Stimulated activated CD4-positive, alpha-beta T cell treated with anti-CD3 and anti-CD28 coated beads, Interleukin-1b, Interleukin-23, amount 100 ng/mL, for 24 hours (primary cell): ENCODE data around the gene PTPRE.

Source experiments
- DNase-seq, 4 experiments: peaks; one replicate each; pipeline ENCODE4 v3.0.0-alpha.2; 2020; ENCODE audit warnings: low read depth in 4 of 4, low spot score in 1 of 4

The PTPRE gene

DNA sequence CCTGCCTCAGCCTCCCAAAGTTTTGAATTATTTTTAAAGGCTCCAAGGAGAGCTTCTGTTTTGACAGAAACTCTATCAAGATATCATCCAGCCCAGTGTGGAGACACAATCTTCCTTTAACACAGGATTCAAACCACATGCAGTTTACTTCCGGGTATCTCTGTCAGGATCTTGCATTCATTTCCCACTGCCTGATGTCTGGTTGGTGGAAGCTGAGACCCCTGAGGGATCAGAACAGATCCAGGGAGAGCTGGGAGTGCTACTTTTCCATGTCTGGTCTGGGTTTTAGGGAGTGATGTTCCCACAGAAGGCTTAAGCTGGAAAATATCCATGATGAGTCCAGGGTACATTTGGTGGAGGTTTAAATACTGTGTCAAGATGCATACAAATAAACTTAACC is 16.7 kb downstream of the PTPRE start:
- no peak for DNase-seq

DNA sequence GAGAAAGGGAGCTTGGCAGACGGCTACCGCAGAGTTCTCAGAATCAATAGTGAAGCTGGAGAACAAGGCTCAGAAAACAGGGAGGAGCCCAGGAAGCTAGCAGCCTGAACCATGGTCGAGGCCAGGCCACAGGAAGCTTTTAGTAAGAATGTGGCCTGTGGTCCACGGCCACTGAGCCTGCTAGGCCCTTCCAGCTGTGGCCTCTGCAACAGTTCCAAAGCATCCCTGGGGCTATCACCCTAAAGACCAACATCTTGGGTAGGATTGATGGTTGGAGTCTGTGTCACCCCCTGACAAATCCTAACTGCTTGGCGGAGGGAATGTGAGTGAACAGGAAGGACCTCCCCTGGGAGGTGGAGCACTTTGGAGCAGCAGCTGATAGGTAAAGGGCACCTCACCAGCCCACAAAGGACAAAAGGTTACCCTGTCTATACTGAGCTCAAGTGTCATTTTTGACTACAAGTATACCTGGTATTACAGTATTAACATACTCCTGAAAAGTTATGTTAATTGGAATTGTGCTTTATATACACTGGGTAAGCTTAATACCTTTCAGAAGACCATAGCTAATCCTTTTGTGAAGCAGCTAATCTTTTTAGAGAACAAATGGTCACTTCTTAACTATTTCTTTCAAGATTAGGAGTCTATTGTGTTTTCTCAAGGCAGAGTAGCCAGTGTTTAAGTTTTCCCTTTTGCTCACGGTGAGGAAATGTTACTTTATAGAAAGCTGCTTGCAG is 18.7 kb downstream of the PTPRE start:
- no peak for DNase-seq

DNA sequence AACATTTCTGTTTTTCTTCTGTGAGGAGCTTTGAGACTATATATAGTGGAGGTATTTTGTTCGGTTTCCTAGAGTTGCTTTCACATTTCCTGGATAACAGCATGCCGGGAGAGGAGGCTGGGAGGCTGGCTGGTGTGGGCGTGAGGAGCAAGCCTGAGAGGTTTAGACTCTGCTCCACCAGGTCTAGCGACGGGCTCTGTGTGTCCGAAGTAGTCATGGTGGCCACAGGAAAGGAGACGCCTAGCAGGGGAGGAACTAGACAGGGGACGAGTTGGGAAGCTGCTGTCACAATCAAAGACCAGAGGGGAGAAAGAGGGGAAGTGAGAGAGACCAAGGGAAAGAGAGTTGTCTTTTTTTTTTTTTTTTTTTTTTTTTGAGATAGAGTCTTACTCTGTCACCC is 19.6 kb downstream of the PTPRE start:
- no peak for DNase-seq

DNA sequence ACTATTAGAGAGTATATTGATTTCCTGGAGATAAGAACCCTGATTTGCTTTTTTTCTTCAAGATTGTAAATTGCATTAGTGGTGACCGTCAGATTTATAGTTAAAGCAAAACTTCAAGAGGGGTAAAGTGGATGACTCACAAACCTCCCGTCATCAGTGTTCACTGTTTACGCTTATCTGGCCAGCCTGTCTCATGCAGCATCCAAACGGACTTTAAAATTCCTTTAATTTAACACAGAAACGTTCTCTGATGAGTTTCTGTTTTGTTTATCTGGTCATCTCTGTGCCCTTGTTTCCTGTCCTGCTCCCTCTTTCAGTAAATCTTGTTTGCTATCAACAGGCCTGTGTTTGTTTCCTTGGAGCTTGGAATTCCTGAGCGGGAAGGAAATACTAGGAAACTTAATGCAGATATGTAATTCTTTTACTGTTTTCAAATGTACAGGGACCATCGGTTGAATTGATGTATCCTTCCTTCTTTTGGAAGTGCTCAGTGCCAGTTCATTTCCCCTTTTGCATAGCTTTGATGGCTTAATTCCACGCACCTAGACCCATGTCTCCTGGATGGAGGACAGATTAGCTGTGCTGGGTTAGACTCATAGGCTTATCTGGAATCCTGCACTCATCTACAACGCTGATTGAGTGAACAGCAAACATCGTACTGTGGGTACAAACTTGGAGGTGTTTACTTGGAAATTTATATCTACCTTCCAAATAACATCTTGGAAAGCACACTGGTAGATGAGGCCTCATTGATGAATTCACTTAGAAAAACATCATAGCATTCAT is 21.3 kb downstream of the PTPRE start:
- DNase-seq = no peak

DNA sequence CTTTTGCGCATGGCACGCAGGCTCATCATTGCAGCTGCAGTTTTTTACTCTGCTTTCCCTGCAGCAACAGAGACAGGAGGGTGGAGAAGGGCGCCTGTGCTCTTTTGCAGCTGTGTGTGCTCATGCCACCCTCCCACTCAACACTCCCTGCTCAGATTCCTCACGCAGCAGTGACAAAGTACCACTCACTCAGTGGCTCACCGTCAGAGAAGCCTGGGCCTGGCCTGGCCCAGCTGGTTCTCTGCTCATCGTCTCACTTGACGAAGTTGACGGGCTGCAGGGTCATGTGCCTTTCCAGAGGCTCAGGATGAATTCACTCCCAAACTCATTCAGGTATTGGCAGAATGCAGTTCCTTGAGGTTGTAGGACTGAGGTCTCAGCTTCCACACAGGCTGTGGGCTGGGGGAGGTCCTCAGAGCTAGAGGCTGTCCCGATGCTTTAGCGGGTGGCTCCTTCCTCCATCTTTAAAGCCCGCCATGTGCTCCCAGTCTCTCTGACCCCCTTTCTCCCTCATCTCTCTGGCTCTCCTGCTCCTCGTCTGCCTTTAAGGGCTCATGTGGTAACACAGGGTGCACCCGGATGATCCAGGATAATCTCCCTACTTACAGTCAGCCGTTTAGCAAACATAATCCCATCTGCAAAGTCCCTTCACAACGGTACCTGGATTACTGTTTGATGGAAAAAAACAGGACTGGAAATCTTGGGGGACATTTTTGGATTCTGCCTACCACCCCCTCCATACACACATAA is 25.8 kb downstream of the PTPRE start:
- no peak for DNase-seq

DNA sequence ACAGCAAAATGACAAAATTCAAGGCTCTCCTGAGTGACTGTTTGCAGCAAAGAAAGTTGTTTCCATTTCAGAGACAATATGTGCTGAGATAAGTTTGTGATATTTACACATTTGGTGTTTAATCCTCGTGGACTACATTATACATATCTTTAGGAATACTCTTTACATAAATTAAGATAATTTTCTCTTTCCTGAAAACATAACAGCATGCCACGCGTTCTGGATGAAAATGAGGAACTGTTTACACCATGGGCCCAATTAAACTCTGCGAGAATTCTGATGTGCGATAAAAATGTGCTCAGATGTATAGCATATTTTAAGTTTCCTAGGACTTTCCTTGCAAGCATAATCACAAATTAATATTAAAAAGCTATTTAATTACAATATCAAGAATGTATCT is 26.4 kb downstream of the PTPRE start:
- no peak for DNase-seq

DNA sequence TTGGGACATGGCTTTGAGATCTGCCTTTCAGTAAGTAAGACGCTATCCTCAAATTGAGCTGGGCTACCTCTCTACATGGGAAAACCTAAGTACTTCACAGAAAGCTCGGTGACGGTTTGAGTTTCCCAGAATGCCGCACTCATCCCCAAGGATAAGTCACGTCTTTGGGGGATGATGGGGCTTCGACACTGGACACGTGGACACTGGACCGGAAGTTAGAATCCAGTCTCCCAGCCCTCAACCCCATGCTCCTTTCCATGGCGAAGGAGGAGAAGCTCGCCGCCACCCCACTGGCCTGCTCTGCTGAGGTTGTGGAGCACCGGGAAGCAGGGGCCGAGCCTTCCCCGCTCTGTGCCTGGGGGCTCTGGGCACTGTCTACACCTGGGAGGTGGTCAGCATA is 27.5 kb downstream of the PTPRE start:
- DNase-seq = no peak

DNA sequence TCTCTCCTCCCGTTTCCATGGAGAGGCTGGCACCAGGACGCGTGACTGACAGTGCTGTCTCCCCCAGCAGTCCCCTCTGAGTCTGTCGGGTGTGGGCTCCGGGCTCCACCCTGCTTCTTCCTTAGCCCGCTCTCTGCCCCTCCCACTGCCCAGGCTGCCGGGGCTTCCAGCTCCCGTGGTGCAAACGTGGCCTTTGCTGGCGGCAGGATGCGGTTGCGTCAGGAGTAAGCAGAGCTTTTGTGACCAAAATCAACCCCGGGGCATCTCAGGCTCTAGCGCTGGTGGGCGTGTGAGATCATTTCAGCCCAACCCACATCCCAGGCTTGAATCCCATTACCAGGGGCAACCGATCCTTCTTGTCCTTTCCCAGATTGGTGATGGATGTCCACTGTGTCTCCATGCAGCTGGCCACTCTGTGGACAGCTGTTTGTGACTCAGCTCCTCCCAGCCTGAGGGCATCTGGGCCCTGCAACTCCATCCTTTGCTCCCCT is 28.2 kb downstream of the PTPRE start:
- no peak for DNase-seq

DNA sequence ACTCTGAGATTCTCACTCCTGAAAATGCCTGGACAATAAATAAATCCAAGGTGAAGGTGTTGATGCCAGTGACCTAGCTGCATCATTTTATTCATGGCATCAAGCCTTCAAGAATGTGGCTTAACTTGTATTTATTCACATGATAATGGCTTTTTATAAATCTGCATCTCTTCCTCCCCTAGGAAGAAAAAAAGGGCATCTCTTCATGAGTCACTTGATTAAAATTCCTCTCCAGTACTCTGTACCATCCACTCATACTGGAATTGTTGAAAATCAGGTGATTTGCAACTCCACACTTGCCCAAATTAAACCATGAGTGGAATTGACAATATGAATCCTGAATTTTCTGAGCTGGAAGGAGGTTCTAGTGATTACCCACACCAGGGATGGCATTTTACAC is 30.2 kb downstream of the PTPRE start:
- DNase-seq = no peak

DNA sequence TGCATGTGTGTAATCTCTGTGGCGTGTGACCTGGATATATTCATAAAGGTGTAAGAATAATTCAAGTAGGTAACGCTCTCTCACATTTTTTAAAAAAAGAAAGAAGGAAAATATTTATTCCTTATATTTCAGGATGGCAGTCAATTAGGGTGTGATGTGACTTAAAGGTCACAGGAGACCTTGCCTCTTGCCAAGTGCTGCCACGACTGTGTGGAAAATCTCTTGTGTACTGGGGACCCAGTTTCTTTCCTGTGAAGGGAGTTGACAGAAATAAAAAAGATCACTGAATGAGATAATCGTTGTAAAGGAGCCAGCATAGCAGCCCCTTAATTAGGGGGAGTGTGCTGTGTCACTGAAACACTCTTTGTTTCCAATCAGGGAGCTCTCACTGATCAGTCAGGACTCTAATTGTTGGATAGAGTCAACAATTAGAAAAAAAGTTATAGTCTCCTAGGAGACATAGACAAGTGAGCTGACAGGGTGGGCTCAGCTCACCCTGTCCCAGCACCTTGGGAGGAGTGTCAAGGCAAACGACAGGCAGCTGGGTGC is 31.1 kb downstream of the PTPRE start:
- DNase-seq = no peak

DNA sequence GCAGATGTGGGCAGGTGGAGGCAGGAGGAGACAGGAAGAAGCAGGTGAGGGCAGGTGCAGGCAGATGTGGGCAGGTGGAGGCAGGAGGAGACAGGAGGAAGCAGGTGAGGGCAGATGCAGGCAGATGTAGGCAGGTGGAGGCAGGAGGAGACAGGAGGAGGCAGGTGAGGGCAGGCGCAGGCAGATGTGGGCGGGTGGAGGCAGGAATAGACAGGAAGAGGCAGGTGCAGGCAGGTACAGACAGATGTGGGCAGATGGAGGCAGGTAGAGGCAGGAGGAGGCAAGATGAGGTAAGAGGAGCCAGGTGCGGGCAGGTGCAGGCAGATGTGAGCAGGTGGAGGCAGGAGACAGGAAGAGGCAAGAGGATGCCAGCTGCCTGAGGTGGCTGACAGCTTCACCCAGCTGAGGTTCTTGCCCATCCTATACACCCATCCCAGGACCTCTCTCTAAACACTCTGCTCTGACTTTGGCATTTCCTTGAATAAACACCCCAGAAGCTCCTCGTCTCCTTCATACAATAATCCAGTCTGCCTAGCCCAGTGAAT is 33.0 kb downstream of the PTPRE start:
- DNase-seq = no peak

DNA sequence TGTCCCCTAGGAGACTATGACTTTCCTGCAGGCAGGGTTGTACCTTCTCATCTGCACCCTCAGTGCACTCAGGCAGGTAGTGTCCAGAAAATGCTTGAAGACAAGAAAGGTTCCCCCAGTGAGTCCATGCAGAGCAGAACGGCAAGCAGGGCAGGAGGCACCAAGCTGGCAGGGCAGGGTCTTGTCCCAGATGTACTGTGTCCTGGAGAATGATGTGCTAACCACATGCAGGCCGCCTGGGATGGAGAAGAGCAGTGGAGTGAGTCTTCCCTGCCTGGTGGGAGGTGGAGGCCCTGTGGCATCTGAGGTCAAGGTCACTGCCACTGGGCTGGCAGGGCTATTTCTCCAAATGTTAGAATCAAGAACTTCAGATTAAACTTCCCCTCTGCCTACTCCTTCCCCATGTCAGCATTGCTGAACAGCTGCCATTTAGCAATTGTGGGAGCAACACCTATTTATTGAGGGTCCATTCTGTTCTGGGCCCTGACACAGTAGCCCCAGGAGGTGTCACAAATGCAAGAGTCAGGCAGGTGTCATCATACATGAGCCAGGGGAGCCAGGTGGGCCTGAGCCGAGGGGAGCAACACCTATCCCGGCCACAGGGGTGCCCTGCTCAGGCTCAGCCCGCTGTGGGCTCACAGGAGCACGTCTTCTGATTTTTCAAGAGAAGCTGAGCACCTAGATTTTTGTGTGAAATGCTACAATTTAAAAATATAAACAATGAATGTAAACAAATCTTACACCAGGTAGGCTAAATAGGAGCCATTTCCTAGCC is 34.1 kb downstream of the PTPRE start:
- no peak for DNase-seq

DNA sequence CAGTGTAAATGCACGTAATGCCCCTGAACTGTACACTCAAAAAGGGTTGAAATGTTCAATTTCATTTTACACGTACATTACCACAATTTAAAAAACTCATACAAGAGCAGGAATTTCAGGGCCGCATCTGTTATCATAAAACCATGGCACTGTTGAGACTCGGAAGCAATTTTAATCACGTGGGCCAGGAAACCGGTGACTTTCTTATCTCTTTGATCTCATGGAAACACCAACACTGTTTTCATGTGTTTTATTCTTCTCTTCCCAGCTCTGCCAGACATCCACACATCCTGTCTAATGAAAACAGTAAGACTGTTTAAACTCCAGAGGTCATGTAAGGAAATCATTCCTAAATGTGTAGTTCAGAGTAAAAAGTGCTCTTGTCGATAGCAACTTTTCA is 35.9 kb downstream of the PTPRE start:
- no peak for DNase-seq

DNA sequence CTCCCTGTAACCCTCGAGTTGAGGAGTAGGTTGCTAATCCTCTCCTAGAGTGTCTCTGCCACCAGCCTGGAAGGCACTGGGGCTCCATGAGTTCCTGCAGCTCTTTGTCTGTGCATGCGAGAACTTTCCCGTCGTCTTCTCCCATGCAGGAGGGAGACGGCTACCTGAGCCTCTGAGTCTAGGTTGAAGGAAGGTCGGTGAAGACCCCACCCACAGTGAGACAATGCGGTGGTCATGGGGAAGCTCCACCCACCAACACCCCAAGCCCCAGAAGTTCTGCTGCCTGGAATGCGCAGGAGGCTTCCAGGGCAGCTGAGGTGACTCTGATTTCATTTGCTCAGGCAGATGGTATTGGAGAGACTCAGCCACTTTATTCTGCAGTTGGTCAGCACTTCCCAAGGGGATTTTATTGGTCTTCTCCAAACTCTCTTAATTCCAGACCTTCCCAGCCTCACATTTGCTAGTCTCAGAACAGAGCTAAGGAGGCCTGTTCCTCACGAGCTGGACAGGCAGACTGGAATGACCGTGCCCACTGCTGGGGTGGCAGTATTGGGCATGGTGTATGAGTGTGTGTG is 36.5 kb downstream of the PTPRE start:
- no peak for DNase-seq

DNA sequence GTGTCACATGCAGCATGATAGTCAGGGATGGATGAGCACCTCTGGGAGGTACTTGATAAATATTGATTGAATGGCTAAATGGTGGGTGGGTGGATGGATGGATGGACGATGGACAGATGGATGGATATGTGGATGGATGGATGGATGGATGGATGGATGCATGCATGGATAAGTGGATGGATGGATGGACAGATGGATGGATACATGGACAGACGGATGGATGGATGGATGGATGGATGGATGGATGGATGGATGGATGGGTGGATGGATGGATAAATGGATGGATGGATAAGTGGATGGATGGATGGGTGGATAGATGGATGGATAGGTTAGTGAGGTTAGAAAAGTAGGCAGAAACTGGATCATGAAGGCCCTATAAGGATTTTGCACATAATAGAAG is 37.4 kb downstream of the PTPRE start:
- no peak for DNase-seq

DNA sequence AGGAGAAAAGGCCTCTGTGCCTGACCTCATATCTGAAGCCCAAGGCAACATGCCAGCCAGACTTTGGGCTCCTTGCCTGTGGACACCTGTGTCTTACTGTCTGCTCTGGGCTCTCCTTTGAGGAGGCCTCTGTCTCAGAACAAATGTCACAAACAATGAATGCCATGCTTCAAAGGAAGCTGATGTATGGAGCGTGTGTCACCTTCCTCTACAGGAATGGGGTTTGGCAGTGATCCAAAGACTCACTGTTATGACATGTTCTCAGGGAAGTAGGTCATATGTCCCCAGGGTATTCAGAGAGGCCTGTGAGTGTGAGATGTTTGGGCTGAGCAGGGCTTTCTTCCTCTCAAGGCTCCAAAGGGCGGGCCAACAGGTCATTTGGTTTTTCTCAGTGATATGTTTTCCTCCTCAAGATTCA is 38.4 kb downstream of the PTPRE start:
- no peak for DNase-seq

DNA sequence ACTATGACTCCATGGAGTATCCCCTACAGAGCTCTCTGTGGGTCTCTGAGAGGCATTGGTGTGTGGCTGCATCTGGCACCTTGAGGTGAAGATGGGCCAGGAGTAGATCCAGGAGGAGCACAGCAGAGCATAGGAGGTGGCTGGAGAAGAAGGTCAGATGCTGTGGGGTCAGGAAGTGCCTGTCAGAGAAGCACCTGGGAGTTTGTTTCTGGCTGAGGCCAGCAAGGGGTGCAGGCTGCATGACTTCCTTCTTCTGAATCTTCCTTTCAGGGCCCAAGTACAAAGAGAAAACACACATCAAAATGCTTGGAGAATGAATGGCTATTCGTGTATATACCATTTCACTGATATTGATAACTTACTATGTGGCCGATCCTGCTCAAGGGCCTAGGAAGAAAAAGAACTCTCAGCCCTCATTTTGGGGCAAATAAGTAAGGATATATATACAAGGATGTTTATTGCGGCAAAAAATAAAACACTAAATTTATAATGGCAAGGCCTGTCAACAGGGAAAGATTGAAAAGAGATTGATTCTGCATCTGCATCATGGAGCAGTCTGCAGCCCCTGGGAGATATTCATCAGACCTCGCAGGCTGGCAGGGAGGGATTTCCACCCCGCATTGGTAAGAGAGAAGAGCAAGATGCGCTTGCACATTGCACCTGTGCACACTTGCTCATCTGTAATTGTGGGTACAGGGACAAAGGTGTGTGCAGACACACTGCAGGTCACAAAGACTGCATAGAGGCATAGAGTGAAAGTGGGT is 39.2 kb downstream of the PTPRE start:
- DNase-seq = no peak

DNA sequence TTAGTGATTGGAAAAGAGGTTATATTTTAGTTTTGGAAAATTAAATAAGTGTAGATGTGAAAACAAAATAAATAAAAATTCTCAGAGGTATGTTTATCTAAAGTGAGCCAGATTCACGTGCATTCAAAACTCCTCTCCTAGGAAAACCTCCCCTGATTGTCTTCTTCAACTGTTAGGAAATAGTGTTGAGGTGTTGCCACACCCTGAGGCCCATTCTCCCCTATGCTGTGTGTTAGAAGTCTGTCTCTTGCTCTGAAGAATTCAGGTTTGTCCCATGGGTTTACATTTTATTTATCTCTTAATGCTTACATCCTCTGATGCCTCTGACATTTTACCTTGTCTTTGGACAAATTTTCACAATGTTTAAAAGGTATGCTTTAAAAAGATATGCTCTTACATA is 40.3 kb downstream of the PTPRE start:
- DNase-seq = no peak

DNA sequence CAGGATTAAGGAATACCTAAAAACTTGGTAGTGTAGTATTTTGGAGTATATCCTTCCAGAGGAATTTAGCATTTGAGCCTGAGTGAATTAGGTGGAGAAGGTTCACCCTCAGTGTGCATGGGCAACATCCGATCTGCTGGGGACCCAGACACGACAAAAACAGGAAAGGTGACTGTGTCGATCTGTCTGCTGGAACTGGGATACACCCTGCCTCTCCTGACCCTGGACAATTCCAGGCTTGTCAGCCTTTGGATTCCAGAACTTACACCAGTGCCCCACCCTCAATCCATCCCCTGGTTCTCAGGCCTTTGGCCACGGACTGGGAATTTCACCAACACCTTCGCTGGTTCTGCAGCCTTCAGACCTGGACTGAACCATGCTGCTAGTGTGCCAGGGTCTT is 41.9 kb downstream of the PTPRE start:
- no peak for DNase-seq
